Measurements from ENCODE around the gene CD101. TPM values are rescaled to one million over a fixed set of nuclear protein-coding genes. Genes with fewer than 3 reads are reported as not detected.
"Not testable (repeated sequence)": the region's sequence is repeated elsewhere in the genome, so short reads cannot be mapped to it uniquely, and the experiment has no call there.

Gene CD101
- total RNA-seq, result not detected

- no peak for DNase-seq
These were observed at the start of gene CD101 for GRCh38 chr1:117001254-117001927. CD101 (plus strand) TSS chr1:117001760; CDS start chr1:117001818, 58 bp downstream.

DNA sequence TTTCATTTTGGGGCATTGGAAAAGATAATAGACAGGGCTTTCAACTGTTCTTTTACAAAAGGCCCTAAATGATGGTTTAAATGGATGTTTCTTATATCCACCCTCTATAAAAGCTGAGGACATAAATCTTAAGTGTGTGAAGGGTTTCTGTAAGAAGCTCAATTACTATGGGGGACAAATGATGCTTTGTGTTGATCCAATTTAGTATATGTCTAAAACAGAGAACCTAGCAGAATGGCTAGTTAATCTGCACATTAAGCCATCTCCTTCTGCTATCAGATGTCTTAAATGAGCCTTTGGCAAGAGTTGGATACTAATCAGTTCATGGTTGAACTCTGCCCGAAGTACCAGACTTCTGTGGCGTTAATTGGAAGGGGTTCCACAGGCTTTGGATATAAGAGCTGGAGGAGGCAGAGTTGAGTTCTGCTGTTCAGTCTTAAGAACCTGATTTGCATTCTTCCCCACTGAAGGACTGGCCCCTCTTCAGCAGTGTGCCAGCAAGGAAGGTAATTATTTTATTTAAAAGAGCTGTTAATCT, 48.8 kb upstream of the CD101 start:
- no peak for DNase-seq

- DNase-seq, result no peak
These were observed 47.1 kb upstream of the CD101 start for GRCh38 chr1:116954440-116954839.

GRCh38 chr1:116956378-116956777, 45.2 kb upstream of the CD101 start:
- DNase-seq, result no peak

DNA sequence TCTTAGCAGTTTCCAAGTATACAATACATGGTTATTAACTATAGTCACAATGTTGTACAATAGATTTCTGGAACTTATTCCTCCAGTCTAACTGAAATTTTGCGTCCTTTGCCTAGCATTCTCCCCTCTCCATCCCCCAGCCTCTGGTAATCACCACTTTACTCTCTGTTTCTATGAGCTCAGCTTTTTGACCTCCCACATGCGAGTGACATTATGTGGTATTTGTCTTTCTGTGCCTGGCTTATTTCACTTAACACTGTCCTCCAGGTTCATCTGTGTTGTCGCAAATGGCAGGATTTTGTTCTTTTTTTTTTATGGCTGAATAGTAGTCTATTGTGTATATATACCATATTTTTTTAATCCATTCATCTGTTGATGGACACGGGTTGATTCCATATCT, 43.9 kb upstream of the CD101 start:
- DNase-seq, result no peak

GRCh38 chr1:116958110-116958509, 43.5 kb upstream of the CD101 start:
- no peak for DNase-seq

GRCh38 chr1:116958977-116959376, 42.6 kb upstream of the CD101 start:
- no peak for DNase-seq

GRCh38 chr1:116961606-116962005, 40.0 kb upstream of the CD101 start:
- DNase-seq, result no peak

GRCh38 chr1:116962987-116963639, 38.4 kb upstream of the CD101 start:
- DNase-seq, result no peak

- no peak for DNase-seq
These were observed 34.8 kb upstream of the CD101 start for GRCh38 chr1:116966791-116967190.

GRCh38 chr1:116968724-116969123, 32.8 kb upstream of the CD101 start:
- DNase-seq, result no peak

- DNase-seq, result no peak
These were observed 30.2 kb upstream of the CD101 start for GRCh38 chr1:116971258-116971860.

GRCh38 chr1:116971965-116972673, 29.4 kb upstream of the CD101 start:
- no peak for DNase-seq

GRCh38 chr1:116972674-116973030, 28.9 kb upstream of the CD101 start:
- no peak for DNase-seq

- not testable (repeated sequence) for DNase-seq
These were observed 21.3 kb upstream of the CD101 start for GRCh38 chr1:116980309-116980708.

- no peak for DNase-seq
These were observed 20.0 kb upstream of the CD101 start for GRCh38 chr1:116981521-116982037.

DNA sequence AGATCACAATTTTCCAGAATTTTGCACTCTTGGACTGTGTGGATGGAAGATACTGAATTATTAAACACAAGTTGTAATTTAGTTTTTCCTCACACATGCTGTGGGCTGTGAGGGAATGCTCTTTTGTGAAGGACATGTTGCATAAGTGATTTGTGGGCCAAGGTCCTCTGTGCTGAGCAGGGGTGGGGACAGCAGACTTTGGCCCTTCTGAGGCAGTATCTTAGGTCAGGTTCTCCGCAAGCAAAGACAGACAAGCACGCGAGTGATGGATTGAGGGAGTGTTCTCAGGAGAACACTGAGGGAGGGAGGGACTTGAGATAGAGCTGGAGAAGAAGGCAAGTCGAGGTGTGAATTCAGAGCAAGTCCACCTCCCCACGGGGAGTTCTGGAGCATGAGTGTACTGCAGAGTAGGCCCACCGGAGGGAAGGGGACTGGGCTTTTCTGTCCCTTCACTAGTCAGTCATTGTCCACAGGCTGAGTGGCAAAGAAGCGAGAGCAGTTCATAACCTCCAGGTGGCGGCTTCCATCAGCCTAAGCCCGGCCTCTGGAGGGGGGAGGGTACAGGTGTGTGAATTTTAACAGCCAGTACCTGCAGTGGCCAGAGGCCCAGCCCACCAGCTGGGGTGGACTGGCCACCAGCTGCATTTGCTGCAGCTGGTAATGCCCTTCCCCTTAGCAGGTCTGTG, 19.1 kb upstream of the CD101 start:
- DNase-seq, result no peak

- DNase-seq, result no peak
These were observed 18.4 kb upstream of the CD101 start for GRCh38 chr1:116983112-116983511.

DNA sequence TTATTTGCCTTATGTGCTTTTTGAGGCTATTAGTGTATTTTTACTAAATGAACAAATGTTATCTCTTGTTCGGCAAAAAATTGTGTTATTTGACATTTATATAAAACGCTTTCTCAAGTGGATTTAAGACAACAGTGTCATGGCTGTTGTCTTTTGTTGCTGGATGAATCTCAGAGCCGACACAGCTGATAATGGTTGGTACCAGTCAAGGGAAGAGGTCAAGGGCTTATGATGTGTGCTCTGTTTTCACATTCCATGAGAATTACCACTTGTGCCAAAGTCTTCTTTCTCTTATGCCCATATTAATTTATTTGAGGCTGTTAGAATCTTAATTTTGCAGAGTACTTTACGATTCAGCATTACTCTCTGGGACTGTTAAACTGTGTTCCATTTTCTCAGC, 17.9 kb upstream of the CD101 start:
- no peak for DNase-seq

- DNase-seq, result no peak
These were observed 17.0 kb upstream of the CD101 start for GRCh38 chr1:116984406-116985160.

- DNase-seq, result peak; percentile 10
These were observed 14.9 kb upstream of the CD101 start for GRCh38 chr1:116986421-116987255.

Data from effector CD4-positive, alpha-beta T cell (primary cell).